GM19455 (cell line): ENCODE results near the gene GPATCH8.
"Not testable (repeated sequence)": the region's sequence is repeated elsewhere in the genome, so short reads cannot be mapped to it uniquely, and the experiment has no call there.

Experiments used
- ATAC-seq: cut with Tn5 transposase; IDR thresholded peaks from one replicate; pipeline ENCODE4 v1.9.1; 2021; ENCODE audit not compliant: unreplicated experiment

GPATCH8 gene

DNA sequence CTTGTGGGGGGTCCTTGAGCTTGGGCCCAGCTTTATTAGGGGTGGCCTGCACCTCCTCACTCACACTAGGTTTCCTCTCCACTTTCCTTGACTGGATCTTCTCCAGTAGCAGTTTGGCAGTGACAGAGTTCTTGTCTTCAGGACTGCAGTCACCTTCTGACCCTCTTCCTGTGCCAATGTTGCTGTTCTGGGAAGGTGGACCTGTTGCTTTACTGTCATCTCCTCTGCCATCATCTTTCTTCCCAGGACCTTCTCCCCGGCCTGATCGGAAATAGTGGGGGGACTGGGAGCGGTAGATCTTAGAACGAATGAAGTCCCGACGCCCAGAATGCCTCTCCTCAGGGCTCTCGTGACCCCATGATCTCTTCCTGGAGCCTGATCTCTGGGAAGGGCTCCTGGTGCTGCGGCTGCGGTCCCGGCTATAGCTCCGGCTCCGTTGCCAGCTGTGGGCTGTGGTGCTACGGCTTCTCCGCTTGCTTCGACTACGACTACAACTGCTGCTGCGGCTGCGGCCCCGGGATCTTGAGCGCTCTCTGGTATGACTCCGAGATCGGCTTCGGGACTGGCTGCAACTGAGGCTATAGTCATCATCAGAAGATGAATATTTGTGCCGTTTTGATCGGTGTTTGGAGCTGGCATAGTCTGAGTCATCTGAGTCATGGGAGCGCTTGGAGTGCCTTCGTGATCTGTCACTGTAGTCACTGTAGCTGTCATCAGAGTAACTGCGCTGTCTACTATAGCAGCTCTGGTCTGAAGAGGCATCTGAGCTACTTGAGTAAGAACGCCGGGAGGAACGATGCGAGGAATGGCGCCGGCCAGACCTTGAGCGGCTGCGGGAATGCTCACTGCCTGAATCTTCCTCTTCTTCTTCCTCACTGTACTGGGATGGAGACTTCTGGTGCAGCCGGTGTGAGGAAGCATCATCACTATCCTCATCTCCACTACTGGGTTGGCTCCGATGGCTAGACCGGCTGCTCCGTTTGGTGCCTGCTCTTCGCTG, 104.2 kb downstream of the GPATCH8 start:
- no peak for ATAC-seq

DNA sequence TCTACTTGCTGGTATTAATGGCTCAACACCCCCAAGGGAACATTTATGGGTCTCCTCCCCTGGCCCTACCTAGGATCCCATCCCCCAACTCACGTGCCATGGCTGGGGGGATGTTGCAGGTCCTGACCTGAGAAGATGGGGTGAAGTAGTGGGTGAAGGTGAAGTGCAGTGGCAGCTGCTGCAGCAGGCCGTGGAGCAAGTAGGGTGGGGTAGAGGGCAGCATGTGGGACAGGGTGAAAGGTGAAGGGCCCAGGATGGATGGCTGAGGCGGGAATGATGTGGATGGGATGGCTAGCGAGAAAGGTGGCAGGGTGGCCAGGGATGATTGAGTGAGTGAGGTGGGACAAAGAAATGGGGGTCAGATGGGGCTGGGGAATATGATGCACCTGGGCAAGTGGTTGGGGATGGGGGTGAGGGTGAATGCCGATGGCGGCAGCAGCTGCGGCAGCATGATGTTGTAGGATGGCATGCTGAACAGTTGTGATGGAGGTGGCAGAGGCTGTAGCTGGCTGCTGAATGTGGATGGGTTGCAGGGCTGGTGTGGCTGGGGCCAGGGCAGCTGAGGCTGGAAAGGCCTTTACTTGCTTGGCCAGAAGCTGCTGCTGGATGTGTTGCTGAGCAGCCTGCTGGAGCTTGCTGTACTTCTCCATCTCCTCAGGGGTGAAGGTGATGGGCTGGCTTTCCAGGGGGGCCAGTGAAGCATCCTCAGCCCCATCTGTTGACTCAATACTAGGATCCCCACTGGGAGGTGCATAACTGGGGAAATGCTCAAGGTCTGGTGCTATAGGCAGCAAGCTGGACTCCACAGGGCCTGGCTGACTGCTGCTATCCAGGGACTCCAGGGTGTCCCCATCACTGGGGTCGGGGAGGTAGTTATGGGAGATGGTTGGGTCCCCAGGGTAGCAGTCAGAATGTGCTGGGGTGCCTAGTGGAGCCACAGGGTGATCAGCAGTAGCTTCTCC, 105.4 kb downstream of the GPATCH8 start:
- ATAC-seq = no peak

DNA sequence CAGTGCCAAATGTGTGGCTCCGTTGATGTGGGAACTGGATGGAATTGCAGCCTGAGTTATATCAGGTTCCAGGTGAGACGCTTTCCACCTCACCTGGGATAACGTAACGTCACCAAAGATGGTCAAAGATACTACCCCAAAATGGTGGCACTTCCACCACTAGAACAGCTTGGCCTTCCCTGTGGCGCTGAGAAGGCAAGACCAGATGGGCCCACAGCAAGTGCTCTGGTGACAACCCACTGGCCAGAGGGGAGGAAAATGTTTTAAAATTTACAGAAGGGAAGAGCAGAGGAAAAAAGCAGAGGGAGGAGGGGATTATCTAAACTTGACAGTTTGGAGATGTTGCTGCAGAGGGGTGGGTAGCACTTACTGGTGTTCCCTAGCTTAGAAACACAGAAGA, 106.3 kb downstream of the GPATCH8 start:
- no peak for ATAC-seq

DNA sequence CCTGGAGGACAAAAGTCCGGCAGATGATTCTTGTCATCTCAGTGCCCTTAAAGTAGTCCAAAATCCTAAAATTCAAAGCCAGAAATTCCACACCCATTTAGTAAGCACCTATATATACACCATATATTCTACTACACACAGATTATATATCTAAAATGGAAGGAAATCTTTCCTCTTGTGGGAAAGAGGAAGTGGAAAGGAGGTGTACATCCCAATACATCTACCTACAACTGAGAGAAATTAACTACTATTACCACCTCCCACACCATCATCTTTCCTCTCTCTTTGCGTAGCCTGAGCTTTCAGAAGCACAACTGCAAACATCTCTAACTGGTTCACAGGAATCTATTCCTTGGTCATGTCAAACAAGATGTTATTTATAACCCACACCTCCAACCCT, 108.4 kb downstream of the GPATCH8 start:
- ATAC-seq = no peak

DNA sequence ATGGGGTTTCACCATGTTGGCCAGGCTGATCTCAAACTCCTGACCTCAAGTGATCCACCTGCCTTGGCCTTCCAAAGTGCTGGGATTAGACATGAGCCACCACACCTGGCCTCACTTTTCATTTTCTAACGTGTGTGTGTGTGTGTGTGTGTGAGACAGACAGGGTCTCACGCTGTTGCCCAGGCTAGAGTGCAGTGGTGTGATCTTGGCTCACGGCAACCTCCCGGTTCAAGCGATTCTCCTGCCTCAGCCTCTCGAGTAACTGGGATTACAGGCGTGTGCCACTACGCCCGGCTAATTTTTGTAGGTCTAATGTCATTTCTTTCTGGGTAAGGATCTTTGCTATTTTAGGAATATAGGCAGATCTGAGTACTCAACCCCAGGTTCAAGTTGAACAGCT, 109.1 kb downstream of the GPATCH8 start:
- ATAC-seq = not testable (repeated sequence)

DNA sequence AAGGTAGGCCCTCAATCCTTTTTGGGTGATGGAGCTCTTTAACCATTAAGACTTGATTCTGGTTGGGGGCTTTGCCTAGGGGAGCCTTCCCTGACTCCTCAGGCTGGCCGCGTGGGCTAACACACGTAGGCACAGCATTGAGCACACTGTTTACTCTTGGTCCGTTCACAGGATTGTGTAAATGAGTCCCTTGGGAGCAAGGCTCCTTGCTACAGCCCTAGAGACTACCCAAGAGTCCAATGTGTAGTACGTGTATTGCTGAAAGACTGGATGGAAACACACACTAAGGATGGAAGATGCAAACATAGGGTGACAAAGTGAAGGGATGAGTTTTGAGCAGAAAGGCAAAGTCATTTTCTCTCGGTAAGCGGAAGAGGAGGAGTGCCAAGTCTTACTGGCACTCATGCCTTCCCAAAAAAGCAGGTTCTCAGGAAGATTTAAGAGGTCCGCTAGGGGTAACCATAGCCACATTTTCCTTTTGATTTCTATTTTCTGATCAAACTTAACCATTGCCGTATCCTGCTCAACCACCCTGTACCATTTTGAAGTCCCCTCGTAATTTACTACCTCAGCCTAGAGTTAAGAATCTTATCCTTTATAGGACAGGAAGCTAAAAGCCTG, 112.8 kb downstream of the GPATCH8 start:
- ATAC-seq = no peak

DNA sequence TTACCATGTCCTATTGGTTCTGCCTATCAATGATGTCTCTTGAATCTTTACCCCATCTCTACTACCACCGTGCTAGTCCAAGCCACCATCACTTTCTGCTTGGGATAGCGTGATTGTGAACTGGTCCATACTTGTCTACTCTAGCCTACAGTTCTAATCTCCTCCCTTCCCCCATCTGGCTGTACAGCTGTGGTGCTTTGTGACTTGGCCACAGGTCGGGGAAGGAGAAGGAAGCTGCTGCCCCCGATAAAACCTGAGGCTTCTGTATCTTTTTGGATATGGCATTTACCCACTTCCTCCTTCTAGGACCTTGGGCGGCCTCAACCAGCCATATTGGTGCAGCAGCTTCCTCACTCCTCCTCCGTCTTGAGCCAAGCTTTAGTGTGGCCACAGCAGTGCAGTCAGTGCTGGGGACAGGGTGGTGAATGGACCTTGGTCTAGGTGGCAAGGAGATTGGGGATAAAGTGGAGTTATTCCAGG, 113.4 kb downstream of the GPATCH8 start:
- ATAC-seq = no peak

DNA sequence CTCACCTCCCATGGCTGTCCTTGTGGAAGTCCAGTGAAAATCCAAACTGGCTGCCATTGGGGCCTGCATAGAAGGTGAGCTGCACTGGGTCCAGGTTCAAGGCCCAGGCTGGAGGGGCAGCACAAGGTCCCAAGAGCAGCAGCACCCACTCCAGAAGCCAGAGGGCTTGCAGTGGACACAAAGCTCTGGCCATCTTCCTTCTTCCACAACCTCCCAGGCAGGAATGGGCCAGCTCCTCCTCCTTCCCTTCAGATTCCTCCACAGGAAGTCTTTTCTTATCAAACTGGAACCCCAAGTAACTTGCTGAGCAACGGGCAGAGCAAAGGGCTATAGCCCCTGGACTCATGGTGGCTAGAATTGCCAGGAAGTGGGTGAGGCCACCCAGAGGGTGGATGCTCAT, 113.9 kb downstream of the GPATCH8 start, which contains the start of gene ITGA2B:
Gene ITGA2B, minus strand, starts transcription at position 369 of the 400 bp plus-strand sequence. Its CDS starts 176 bp downstream, at position 193.
- no peak for ATAC-seq

DNA sequence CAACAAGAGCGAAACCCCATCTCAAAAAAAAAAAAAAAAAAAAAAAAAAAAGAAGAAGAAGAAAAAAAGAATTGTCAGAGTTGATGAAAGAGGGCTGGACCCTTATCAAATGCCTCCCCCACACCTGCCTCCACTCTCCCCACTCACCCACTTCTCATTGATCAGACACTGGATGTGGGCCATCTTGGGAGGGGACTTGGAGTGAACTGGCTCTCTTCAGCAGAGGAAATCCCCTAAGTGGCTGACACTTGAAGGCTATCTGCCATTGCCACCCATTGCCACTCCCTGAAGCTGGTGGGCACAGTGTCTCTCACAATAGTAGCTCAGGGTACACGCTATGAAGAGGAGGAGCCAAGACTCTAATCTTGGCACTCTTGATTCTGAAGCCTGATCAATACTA, 115.4 kb downstream of the GPATCH8 start:
- no peak for ATAC-seq

DNA sequence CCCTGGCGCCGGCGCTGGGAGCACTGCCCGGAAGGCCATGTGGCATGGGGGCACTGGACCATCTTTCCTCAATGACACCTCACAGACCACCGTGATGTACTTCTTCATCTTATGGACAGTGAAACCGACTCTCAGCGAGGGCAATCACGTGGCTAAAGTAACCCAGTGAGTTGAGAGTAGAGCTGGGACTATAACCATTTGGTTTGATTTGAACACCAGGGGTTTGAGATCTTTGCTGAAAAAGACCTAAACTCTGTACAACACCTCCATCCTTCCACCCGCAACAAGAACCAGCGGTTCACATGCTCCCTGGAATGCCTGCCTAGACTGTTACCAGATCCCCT, 117.1 kb downstream of the GPATCH8 start:
- no peak for ATAC-seq

DNA sequence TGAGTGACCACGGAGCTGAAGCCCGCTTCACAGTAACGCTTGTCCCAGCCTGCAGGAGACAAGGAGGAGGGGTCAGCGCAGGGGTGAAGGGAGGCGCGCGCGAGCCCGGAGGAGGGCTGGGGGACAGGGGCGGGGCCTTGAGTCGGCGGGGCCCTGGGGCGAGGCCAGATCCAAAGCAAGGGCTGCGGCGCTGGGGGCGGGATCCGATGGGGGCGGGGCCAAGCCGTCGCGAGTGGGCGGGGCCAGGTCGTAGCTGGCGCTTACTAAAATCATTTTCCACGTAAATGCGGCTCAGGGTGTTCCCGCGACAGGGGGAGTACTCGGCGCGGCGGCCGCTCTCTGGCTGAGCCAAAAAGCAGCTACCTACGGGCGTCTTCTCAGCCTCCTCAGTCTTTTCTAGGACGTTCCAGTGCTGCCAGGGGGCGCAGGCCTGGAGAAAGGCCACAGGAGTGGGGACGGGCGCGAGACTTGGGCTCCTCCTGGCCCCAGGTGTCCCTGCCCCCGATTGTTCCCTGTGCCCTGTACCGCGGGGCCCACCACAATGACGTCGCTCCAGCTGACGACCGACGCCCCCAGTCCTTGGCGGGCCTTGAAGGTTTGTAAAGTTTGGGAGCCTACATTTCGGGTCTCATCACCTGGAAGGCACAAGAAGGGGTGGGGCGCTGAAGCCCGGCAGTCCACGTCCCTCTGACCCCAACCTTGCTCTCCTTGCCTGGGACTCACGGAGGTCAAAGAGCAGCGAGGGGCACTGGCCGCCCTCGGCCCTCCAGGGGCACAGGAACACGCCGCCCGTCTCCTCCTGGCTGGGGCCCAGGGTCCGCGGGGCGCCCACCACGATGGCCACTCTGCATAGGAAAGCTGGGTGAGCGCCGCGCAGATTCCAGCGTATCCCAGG, 117.7 kb downstream of the GPATCH8 start:
- ATAC-seq = no peak

DNA sequence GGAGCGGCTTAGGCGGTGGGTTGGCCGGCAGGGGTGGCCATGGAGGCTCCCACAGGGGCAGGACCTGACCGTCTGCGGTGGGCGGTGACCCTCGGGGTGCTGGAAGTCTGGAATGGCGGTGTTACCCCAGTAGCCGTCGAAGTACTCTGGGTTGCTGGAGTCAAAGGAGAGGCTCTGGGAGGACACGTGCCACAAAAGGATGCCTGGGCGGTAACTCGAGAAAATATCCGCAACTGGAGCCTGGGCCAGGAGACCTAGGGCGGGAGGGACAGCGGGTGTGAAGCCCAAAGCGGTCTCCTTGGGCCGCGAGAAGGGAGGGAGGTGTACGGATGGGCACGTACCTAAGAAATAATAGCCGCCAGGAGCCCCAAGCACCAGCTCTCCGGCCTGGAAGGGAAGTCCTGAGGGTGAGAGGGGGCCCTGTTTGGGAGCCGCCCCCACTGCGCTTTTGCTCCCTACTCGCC, 118.4 kb downstream of the GPATCH8 start:
- no peak for ATAC-seq

DNA sequence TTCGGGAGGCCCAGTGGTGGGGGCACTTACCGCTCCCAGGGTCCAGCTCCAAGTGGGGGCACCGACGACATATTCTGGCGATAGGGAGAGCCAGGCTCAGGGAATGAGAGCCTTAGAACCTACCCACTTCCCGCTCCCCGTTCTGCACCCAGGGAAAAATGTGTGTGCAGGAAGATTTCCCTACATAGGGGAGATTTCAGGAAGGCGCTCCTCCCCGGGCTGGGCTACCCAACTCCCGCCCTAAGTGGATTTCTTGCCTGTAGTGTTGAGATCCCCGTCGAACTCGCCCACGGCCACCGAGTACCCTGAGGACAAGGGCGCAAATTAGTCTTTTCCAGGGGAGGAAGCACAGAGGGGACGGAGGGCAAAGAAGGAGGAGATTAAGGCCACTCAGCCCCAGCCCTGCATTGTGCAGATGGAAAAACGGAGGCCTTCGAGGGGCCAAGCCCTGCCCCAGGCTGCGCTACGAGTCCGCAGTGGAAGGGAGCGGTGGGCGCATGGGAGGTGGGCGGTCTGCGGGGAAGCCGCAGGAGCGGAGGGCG, 118.9 kb downstream of the GPATCH8 start:
- no peak for ATAC-seq

DNA sequence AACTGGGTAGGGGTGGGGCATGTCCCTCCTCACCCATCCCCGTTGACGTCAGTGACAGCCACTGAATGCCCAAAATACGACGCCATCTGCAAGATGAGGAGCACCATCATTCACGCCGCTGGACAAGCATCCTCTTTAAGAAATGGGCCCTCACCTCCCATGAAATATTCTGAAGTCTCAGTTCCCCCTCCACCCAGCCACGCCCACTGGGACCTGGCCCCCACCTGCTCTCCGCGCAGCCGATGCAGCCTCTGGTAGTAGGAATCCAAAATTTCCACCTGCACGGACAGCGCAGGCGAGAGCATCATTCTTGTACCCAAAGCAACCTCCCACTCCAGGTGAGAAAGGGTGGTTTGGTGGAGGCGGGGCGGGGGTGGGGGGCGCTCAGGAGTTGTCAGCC, 119.3 kb downstream of the GPATCH8 start:
- no peak for ATAC-seq

DNA sequence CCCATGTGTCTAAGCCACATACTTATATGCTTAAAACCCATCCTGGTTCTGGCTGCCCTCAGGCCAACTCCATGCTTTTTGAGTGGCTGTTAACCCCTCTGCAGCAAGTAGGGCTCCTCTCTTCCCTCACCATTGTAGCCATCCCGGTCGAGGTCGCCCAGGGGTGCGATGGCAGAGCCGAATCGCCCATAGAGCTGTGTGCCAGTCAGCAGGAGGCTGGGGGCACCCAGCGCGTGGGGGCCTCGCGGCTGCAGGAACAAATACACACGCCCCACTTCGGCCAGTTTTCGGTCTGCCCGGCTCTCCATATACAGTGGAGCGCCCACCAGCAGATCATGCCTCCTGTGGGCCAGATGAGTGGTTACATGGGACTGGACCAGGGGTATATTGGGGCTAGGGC, 119.8 kb downstream of the GPATCH8 start:
- no peak for ATAC-seq

DNA sequence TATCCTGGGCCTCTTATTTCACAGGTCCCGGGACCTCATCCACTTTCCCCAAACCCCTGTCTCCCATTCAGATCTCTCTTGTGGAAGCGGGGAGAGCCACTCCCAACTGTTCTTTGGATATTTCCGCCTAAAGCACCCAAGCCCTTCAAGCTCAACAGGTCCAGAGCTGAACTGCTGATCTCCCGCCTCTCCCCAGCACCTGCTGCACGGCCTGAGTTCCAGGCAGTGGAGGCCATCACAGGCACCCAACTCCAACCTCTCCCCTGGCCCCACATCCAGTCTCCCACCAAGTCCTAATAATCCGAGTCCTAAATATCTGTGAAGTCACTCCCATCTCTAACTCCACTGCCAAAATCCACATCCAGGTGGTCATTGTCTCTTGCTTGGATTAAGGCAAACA, 120.3 kb downstream of the GPATCH8 start:
- no peak for ATAC-seq

DNA sequence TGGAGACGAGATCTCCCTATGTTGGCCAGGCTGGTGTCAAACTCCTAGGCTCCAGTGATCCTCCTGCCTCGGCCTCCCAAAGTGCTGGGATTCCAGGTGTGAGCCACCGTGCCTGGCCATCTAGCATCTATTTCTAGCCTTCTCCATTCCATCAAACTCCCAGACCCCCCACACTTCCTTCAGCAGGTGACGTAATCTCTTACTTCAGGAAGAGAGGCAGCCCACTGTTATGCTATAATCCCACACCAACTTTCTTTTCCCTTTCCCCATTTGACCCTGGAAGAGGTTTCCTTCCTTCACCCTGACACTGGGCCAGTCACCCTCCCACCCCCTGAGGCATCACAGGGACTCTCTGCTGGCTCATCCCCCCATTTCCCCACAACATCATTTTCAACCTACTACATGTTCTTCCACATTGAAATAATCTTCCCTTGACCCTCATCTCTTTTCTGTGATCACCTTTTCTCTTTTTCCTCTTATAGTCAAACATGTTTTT, 121.3 kb downstream of the GPATCH8 start:
- no peak for ATAC-seq

DNA sequence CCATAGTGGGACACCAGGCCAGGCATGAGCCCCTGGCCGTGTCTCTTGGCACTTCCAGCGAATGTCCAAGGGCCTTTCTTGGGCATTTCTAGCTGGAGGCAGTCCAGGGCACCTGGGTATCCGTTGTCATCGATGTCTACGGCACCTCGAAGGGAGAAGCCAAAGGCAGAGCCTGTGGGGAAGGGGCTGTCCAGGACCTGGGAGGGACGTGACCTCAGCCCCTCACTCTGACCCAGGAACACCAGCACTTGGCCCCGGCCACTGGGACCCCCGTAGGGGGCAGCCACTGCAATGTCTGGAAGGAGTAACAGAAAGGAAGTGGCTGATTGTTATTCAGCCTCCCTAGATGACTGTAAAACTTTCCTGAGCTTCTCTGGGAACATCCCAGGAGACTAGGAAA, 122.4 kb downstream of the GPATCH8 start:
- no peak for ATAC-seq

DNA sequence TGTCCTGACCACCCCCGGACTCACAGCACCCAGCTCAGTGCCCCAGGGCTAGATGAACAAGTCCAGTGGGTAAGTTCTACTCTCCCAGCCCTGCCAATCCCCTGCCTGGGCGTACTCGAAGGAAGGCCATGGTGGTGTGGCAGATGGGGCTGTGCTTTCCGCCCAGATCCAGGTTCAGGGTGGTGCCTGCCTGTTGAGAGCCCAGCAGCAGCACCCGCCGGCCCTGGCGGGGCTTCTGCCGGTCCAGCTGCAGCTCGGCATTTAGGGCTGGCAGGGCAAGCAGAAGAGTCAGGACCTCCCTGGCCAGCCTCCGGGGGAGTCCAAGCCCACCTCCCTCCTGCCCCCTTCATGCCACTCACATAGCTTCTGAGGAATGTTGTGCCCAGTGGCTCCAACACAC, 123.3 kb downstream of the GPATCH8 start:
- no peak for ATAC-seq
